NCI-H510A treated with DMSO at 0.1 percent for 48 hours (cell line): Measurements from ENCODE around the gene PRR5L.

Experiments used
- DNase-seq: peaks from one replicate; lab custom pipeline; 2025; lab: John Stamatoyannopoulos, UW

The PRR5L gene

GRCh38 chr11:36295926-36296325 is at the start of gene PRR5L:
TSS of gene PRR5L (plus strand) at chr11:36296288. CDS start at chr11:36401122, 104,834 bp downstream.
- no peak for DNase-seq

- no peak for DNase-seq
Observed at GRCh38 chr11:36247493-36247892, 48.6 kb upstream of the PRR5L start.

GRCh38 chr11:36248436-36248835 is 47.7 kb upstream of the PRR5L start:
- DNase-seq: no peak

GRCh38 chr11:36249246-36249645 is 46.8 kb upstream of the PRR5L start:
- no peak for DNase-seq

DNA sequence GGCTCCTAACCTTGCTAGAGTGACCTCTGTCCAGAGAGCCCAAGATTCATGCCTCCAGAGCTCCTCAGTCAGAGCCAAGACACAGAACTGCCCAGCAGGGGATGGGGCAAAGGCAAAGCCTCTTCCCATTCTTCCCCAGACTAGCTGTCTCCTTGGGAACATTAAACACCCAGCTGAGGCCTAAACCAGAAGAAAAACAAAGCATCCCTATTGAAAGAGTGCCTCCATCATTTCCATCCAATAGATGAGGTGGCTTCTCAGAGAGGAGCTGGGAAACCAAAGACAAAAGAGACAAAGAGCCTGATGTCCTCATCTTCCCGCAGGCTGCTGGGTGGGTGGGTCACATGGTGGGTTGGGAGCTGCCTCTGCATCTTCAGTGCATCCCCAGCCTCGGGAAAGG is 44.3 kb upstream of the PRR5L start:
- DNase-seq: no peak

- DNase-seq: no peak
Observed at GRCh38 chr11:36253238-36253637, 42.9 kb upstream of the PRR5L start.

DNA sequence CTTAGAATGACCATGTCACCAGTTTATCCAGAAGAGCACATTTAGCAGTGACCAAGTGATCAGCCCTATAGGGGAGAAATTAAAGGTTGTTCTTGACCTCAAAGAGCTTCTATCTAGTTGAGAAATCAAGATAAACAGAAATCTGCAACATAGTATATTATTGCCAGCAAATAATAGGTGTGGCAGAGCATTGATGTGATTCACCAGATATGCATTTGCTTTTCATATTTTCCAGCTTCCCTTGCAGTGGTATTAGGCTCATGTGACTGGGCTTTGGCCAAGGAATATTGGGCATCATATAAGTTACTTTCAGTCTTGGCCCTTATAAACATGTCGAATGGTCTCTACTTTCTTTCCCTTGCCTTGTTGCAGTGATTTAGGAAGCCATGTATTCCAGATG is 41.4 kb upstream of the PRR5L start:
- no peak for DNase-seq

- no peak for DNase-seq
Observed at GRCh38 chr11:36257351-36257750, 38.7 kb upstream of the PRR5L start.

DNA sequence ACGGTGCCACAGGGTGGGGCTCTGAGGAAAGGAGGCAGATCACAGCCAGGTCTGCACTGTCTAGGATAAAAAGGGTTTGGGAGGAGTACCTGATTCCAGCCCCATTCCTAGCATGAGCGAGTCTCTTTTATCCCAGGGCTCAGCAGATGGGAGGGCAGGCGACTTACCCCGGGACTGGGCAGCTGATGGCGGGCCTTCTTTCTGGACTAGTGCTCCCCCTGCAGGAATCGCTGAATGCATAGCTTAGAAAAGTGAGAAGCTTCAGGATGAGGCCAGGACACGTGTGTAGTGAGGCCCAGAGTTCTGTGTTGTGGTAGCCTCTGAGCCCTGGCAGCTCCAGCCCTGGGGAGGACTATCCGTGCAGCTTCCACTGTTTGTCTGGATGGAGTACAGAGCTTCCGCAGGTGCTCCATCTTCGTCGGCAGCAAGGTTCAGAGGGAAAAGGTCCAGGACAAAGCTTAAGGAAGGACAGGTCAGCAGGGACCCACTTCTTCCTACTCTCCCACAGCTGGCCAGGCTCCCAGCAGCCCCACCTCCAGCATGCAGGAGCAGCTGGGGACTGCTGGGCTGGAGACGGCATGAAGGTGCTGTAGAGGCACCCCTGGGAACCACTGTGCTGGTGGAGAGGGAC is 37.2 kb upstream of the PRR5L start:
- peak; percentile 36 for DNase-seq

DNA sequence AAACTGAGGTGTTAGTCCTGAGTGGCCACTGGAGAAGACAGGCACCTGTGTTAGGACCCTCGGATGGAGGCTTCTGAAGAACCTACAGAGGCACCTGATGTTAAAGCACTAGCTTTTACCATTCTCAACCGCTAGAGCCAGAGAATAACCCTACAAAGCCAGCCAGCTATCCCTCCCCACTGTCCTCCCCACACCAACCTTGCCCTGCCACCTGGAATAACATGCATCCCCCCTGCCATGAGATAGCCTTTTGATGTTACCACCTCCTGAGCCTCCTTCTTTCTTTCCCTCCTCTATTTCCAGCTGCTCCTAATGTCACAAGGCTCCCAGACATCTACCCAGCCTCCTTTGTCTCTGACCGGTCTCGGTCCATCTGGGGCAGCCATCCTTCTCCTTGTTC is 35.0 kb upstream of the PRR5L start:
- no peak for DNase-seq

- DNase-seq: no peak
Observed at GRCh38 chr11:36264011-36264972, 31.8 kb upstream of the PRR5L start.

GRCh38 chr11:36264973-36265344 is 31.1 kb upstream of the PRR5L start:
- DNase-seq: no peak

- DNase-seq: peak; percentile 31
Observed at GRCh38 chr11:36265793-36266628, 30.1 kb upstream of the PRR5L start.

GRCh38 chr11:36266767-36267166 is 29.3 kb upstream of the PRR5L start:
- no peak for DNase-seq

DNA sequence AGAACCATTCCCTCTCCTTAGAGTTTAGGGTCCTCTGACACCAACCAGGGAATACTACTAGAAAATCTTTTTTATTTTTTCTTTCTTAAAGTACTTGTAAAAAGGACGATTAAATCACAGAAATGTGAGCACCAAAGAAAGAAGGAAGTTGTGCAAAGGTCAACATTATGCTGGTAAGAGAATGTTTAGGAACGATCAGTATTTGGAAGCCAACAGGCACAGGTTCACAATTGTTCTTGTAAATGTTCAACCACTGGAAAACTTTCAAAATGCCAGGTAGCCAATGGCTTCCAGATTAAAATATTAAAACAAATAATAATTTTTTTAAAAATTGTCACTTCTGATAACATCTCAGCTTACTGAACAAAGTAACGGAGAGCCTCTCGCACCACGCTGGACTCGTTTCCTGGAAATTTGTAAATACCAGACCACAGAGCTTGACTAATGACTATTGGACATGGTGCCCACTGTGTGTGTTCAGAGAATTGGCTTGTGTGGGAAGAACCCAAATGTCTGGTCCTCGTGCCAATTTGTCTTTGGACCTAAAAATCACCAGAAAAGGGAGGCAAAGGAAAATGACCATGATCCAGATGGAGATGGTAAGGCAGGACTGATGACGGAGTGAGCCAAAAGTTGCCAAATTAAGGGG is 27.6 kb upstream of the PRR5L start:
- no peak for DNase-seq

DNA sequence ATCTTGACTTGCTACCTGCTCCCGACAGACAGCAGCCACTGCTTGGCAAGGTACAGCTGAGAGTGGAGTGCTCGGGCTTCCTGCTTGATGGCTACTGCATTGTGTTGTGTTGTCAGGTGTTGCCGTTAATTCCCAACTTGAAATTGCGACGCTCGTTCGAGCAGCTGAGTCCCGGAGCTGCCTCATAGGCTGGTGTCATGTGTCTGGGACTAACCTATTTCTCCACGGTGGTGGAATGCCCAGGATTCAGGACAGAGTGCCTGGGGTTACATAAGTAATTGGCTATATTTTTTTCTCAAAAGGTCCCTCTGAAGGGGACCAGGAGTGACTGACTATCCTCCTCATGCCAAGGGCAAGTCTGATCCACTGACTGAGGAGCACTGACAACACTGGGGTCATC is 25.4 kb upstream of the PRR5L start:
- no peak for DNase-seq

DNA sequence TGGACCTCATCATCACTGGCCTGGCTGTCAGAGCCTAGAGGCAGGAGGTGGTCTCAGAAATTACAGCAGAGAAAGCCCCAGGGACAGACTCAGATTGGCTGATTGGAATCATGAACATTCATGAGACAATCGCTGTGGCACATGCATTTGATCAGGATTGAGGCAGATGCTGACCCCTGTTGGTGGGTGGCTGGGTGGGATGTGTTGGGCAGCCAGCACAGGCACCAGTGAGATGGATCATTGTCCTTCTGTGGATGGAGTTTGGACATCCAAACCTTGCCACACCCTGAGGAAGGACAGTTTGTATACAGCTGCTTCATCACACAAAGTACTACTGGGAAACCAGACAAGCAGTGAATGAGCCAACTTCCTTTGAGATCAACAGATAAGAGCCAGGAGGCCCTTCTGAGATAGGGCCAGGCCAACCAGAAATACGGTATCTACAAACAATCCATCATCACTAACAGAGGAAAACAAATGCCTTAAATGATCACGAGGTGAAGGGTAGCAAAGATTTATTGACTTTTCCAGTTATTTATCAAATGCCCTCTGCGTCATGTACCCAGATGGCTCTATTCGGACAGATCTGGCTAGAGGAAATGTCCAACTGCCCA is 24.2 kb upstream of the PRR5L start:
- DNase-seq: no peak

GRCh38 chr11:36273110-36273509 is 23.0 kb upstream of the PRR5L start:
- peak; percentile 39 for DNase-seq

DNA sequence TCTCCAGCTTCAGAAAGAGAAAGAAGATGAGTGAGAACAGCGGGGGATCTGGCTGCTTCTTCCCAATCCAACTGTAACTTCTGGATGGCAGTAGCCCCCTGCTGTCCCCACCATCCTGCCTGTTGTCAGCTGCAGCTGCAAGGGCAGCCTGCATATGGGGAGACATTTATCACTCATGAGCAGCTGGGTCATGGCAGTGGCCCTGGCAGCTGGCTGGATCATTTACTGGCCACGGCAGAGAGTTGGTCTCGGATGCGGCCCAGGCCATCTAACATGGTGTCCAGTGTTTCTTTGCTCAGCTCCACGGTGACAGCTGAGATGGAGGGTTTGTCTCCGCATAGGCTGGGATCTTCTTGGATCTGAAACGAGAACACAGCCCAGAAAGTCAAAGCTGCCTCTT is 21.7 kb upstream of the PRR5L start:
- DNase-seq: no peak

- no peak for DNase-seq
Observed at GRCh38 chr11:36278531-36279282, 17.4 kb upstream of the PRR5L start.

DNA sequence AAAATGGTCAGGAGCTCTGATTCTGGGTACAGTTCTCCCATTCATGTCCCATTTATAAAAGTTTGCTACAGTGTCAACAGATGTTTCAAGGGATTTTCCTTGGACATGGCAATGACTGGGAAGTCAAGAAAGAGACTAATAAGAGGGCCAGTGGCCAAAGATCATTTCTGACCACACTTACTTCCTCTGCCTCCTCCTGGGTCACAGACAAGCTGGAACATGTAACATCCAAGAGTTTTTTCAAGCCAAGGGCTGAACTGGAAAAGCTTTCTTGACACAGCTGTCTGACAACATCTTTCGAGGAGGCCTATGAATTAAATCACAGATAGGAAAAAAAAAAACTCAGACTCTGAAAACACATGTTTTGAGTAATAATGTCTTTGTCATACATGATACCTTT is 15.6 kb upstream of the PRR5L start:
- no peak for DNase-seq
